ENCODE results near the gene DNAJC12. TPM values are rescaled to one million over a fixed set of nuclear protein-coding genes. Genes with fewer than 3 reads are reported as not detected.

The DNAJC12 gene
- total and polyA plus RNA-seq, 2 of the 8 experiments (the other 6 are each of a cell fraction or from before 2014, with no cell fraction given) = 0.86 to 4.2 TPM

GRCh38 chr10:67788028-67788886 lies 49.7 kb downstream of the DNAJC12 start (continued):
- TF ChIP-seq JUND (IDR thresholded peaks at IDR 0.05; ENCODE audit: low read length) = no peak
- no peak for TF ChIP-seq CBX5 (IDR thresholded peaks at IDR 0.05; ENCODE audit: low read depth, low read length)
- no peak for TF ChIP-seq CTBP2 (IDR thresholded peaks at IDR 0.05; ENCODE audit: borderline replicate concordance, insufficient read depth, insufficient read length, low read length)
- no peak for TF ChIP-seq CHD7 (IDR thresholded peaks at IDR 0.05; ENCODE audit: insufficient replicate concordance, low read length)
- TF ChIP-seq ATF2 (IDR thresholded peaks at IDR 0.05; ENCODE audit: low read length) = 0 out of 2 replicates have a peak, but pooled peaks have one; percentile 74
- 0 out of 2 replicates have a peak, but pooled peaks have one; percentile 37 for TF ChIP-seq TCF12 (IDR thresholded peaks at IDR 0.05; ENCODE audit: low read depth, low read length)
- no peak for TF ChIP-seq HDAC2 (IDR thresholded peaks at IDR 0.05; ENCODE audit: borderline replicate concordance in 1 of 2, low read depth in 2 of 2, low read length in 2 of 2)
